ENCODE measurements around the gene LCE3A.

GRCh38 chr1:152657677-152658076 is 34.8 kb upstream of the LCE3A start:
- TF ChIP-seq CTCF (conservative IDR thresholded peaks at IDR 0.05; ENCODE audit: low read depth, low read length), result no peak
- TF ChIP-seq RCOR1 (IDR thresholded peaks at IDR 0.05; ENCODE audit: insufficient replicate concordance, low read length), result no peak
